Thymus (tissue), 11 donors: ENCODE data around the gene GALNT10. TPM values are rescaled to one million over a fixed set of nuclear protein-coding genes. Genes with fewer than 3 reads are reported as not detected.
A peak's percentile ranks its signal among the peaks of the same experiment; 100 is the strongest.

Experiments used
- DNase-seq, 9 donors: peaks; one replicate each; pipeline ENCODE4 v3.0.0-alpha.2; 2013; ENCODE audit warnings: low spot score in 9 of 9, low read depth in 6 of 9, missing footprints in 1 of 9
- H3K27ac ChIP-seq, 2 donors: one replicate each; pipeline ENCODE4 v1.5.1; 2013; ENCODE audit warnings: control low read depth in 1 of 2, low read depth in 1 of 2, low read length in 1 of 2, mild to moderate bottlenecking in 1 of 2, moderate library complexity in 1 of 2
- H3K27me3 ChIP-seq, 2 donors: one replicate each; pipeline ENCODE4 v1.5.1; 2013; ENCODE audit warnings: low read length in 1 of 2; ENCODE audit not compliant: control insufficient read depth in 2 of 2, insufficient read depth in 1 of 2
- H3K36me3 ChIP-seq, 2 donors: one replicate each; pipeline ENCODE4 v1.5.1; 2013; ENCODE audit warnings: low read length in 1 of 2, mild to moderate bottlenecking in 1 of 2, moderate library complexity in 1 of 2; ENCODE audit not compliant: control insufficient read depth in 2 of 2, insufficient read depth in 2 of 2
- H3K4me1 ChIP-seq, 2 donors: one replicate each; pipeline ENCODE4 v1.5.1; 2013; ENCODE audit warnings: low read length in 2 of 2; ENCODE audit not compliant: control insufficient read depth in 2 of 2, insufficient read depth in 2 of 2
- H3K4me3 ChIP-seq, 2 donors: one replicate each; pipeline ENCODE4 v1.5.1; 2013; ENCODE audit warnings: low read length in 2 of 2, control low read depth in 1 of 2, mild to moderate bottlenecking in 1 of 2
- H3K9me3 ChIP-seq, 2 donors: one replicate each; pipeline ENCODE4 v1.5.1; 2013; ENCODE audit warnings: low read length in 1 of 2, mild to moderate bottlenecking in 1 of 2; ENCODE audit not compliant: control insufficient read depth in 2 of 2, insufficient read depth in 1 of 2
- WGBS: extraction: QIAGEN DNeasy Blood & Tissue Kit; methylation state at CpG from one replicate; pipeline ENCODE4 v1.1.7; 2013; 5-methylcytosine and 5-hydroxymethylcytosine counted together
- polyA plus RNA-seq: library from polyadenylated mRNA; stranded (reverse); fragments of 200-250 nt; gene quantifications from one replicate; pipeline ENCODE4 v1.2.3, GENCODE V29; 2013
- total RNA-seq: library from RNA; stranded (reverse); fragments of 120-200 nt; gene quantifications from one replicate; pipeline ENCODE4 v1.2.4, GENCODE V29; 2013
- donor health status: healthy.

Gene GALNT10
- total and polyA plus RNA-seq, 2 donors: 8.7 to 9.7 TPM

GRCh38 chr5:154403234-154403633 is 212.7 kb downstream of the GALNT10 start:
- no peak for DNase-seq
- no peak overlapping the region for H3K4me3 ChIP-seq
- 98% methylated on average over 4 of the region's 4 CpGs for WGBS

DNA sequence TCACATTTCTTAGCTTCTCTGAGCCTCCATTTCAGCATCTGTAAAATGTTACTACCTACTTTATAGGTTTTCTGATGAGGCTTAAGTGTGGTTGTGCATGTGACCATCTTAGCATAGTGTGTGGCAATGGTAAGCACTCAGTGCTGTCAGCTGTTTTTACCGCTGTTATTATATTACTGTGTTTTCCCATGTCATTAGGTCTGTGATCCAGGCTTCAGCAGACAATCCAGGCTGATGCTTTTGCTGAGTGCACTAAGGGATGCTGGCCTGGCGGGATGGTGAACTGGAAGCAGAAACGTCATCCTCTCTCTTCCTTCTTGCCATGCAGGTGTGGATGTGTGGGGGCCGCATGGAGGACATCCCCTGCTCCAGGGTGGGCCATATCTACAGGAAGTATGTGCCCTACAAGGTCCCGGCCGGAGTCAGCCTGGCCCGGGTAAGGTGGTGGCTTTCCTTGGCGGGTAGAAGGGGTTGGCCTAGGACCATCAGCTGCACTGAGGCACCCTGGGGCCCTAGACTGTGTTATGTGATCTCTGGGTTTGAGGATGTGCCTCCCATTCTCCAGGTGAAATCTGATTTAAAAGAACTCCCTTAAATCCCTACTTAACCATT is 213.3 kb downstream of the GALNT10 start:
- no peak overlapping the region for H3K27ac ChIP-seq
- 98% methylated on average over 8 of the region's 8 CpGs for WGBS
- H3K4me3 ChIP-seq: no peak overlapping the region
- H3K36me3 ChIP-seq: no peaks in the 10 kb centered on the region
- H3K9me3 ChIP-seq: no peaks in the 10 kb centered on the region
- DNase-seq: no peak
- H3K27me3 ChIP-seq: peaks cover 0 to 6% of the 10 kb centered on the region in 2 donors
- H3K4me1 ChIP-seq: peaks cover 3 to 8% of the 10 kb centered on the region in 2 donors

More at GRCh38 chr5:154403234-154403633, 212.7 kb downstream of the GALNT10 start:
- no peaks in the 10 kb centered on the region for H3K9me3 ChIP-seq
- peaks cover 3 to 8% of the 10 kb centered on the region in 2 donors for H3K4me1 ChIP-seq
- H3K36me3 ChIP-seq: no peaks in the 10 kb centered on the region
- no peak overlapping the region for H3K27ac ChIP-seq
- H3K27me3 ChIP-seq: peaks cover 0 to 6% of the 10 kb centered on the region in 2 donors

DNA sequence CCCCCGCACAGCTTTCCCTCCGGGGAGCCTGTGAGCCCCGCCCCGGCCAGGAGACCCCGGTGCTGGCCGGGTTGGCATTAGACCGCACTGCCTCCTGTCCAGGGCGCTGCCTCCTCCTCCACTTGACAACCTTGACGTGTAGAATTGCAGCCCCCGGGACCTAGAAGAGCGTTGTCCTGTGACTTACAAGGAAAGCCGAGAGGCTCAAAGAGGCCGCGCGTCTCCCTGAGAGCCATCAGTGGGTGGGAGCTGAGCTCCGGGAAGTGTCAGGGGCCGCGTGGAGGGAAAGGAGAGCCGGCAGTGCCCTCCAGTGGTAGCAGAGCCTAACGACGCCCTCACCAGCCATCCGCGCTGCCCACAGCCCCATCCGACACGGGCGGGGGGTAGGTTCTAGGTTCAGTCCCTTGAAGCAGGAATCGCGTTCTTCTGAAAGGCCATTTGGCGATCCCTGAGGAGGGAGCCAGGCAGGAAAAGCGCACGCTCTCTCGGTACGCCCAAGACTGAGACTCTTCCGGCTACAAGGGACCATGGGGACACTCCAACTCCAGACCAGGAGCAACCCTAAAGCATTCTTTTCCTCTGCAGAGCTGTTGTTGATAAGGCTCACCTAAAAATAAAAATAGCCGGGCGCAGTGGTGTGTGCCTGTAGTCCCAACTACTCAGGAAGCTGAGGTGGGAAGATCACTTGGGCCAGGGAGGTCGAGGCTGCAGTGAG is 214.7 kb downstream of the GALNT10 start:
- peak; percentile 30 to 73 (median 54) for DNase-seq
- Histone ChIP-seq H3K27ac (no peak overlapping the region), H3K4me3 (peak overlapping the region; percentile 31 to 38), H3K9me3 (no peaks in the 10 kb centered on the region), H3K4me1 (peaks cover 3 to 8% of the 10 kb centered on the region in 2 donors), H3K27me3 (peaks cover 0 to 6% of the 10 kb centered on the region in 2 donors), H3K36me3 (no peaks in the 10 kb centered on the region)
- 11% methylated on average over 37 of the region's 37 CpGs for WGBS

DNA sequence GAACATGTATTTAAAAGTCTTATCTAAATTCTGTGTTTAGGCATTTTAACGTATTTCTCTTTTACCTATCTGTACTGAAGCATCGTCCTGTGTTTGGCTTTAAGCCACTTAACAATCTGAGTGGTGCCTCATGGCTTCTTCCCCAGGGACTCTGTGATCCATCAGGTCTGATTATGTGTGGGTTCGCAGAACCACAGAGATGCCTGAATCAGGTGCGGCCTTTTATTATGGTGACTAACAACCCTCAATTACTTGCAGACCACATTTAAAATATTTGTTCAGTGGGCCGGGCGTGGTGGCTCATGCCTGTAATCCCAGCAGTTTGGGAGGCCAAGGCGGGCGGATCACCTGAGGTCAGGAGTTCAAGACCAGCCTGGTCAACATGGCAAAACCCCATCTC is 215.7 kb downstream of the GALNT10 start:
- 96% methylated on average over 8 of the region's 8 CpGs for WGBS
- no peak overlapping the region for H3K4me3 ChIP-seq
- no peak for DNase-seq
- no peaks in the 10 kb centered on the region for H3K9me3 ChIP-seq
- peaks cover 0 to 5% of the 10 kb centered on the region in 2 donors for H3K36me3 ChIP-seq
- no peak overlapping the region for H3K27ac ChIP-seq
- H3K4me1 ChIP-seq: peaks cover 3 to 8% of the 10 kb centered on the region in 2 donors
- peaks cover 0 to 6% of the 10 kb centered on the region in 2 donors for H3K27me3 ChIP-seq

DNA sequence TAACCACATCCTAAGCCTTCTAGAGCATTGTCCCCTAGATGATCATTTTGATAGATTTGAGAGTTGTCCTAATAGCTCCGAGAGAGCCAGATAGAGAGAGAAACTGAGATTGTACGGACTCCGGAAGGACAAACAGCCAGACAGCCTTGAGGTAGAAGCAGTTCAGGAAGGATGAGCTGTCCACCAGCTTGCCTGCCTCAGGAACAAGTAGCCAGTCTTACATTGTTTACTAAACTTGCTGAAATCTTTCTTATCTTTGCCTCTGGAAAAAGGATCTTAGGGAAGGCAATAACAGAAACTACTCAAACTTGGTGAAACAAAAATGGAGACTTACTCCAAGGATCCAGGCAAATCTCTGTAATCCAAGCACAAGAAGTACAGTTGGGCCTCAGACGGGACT is 216.3 kb downstream of the GALNT10 start:
- H3K4me1 ChIP-seq: peaks cover 3 to 8% of the 10 kb centered on the region in 2 donors
- H3K27ac ChIP-seq: no peak overlapping the region
- peaks cover 0 to 9% of the 10 kb centered on the region in 2 donors for H3K36me3 ChIP-seq
- DNase-seq: no peak
- peaks cover 0 to 6% of the 10 kb centered on the region in 2 donors for H3K27me3 ChIP-seq
- no peaks in the 10 kb centered on the region for H3K9me3 ChIP-seq
- WGBS: 97% methylated on average over 4 of the region's 4 CpGs
- H3K4me3 ChIP-seq: no peak overlapping the region

DNA sequence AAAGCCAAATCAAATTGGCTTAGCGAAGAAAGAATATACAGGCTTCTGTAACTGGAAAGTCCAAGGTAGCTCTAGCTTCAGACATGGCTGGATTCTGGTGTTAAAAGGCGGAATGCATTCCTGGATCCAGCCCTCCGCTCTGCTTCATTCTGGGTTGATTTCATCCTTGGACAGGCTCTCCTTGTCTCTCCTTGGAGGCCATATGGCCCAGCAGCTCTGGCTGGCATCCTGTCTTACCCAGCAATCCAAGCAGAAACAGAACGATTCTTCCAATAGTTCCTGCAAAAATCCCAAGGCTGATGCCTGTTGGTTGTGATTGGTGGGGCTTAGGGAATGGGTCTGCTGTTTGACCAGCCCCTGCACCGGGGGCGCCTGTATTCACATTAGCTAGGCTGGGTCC is 218.3 kb downstream of the GALNT10 start:
- H3K9me3 ChIP-seq: no peaks in the 10 kb centered on the region
- WGBS: 98% methylated on average over 6 of the region's 6 CpGs
- DNase-seq: no peak
- H3K4me1 ChIP-seq: peaks cover 3 to 8% of the 10 kb centered on the region in 2 donors
- no peak overlapping the region for H3K4me3 ChIP-seq
- H3K27ac ChIP-seq: no peak overlapping the region
- H3K27me3 ChIP-seq: peaks cover 0 to 6% of the 10 kb centered on the region in 2 donors
- H3K36me3 ChIP-seq: peaks cover 3 to 9% of the 10 kb centered on the region in 2 donors

GRCh38 chr5:154409230-154409840 is 218.8 kb downstream of the GALNT10 start:
- Histone ChIP-seq H3K4me1 (peaks cover 3 to 8% of the 10 kb centered on the region in 2 donors), H3K36me3 (peaks cover 3 to 9% of the 10 kb centered on the region in 2 donors), H3K4me3 (no peak overlapping the region), H3K27me3 (peaks cover 0 to 6% of the 10 kb centered on the region in 2 donors), H3K9me3 (no peaks in the 10 kb centered on the region), H3K27ac (no peak overlapping the region)
- DNase-seq: no peak
- 98% methylated on average over 15 of the region's 15 CpGs for WGBS

DNA sequence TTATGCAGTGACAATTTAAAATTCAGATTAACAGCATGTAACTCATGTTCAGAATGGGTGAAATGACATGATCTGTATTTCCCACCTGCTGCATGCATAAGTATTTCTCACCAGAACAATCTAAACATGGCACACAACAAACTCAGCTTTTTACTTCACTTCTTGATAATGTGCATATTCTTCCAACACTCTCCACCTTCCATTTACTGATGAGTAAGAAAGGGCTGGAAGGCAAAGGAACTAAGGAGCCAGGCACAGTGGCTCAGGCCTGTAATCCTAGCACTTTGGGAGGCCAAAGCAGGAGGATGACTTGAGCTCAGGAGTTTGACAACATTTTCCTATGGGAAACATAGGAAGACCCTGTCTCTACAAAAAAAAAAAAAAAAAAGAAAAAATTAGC is 219.5 kb downstream of the GALNT10 start:
- Histone ChIP-seq H3K36me3 (peaks cover 3 to 9% of the 10 kb centered on the region in 2 donors), H3K9me3 (no peaks in the 10 kb centered on the region), H3K4me3 (no peak overlapping the region), H3K27me3 (peaks cover 0 to 4% of the 10 kb centered on the region in 2 donors), H3K27ac (no peak overlapping the region), H3K4me1 (peaks cover 2 to 6% of the 10 kb centered on the region in 2 donors)
- DNase-seq: no peak

DNA sequence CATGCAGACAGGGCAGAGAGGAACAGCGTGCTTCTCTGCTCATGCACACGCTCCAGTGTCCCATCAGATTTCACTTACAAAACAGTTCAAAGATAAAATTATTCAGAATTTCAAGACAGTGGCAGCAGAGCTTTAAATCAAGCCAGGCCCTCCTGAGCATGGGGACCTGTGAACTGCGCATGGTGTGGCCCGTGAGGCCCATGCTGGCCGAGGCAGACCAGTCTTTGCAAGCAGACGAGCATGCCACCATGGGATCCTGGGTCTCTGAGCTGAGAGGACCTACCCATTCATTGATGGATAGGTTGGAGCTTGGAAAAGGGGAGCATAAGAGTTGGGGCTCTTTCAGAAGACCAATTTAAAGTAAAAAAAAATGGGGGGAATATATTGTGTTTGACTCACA is 220.3 kb downstream of the GALNT10 start:
- Histone ChIP-seq H3K27me3 (no peaks in the 10 kb centered on the region), H3K9me3 (no peaks in the 10 kb centered on the region), H3K4me1 (no peaks in the 10 kb centered on the region), H3K4me3 (no peak overlapping the region), H3K27ac (no peak overlapping the region), H3K36me3 (peaks cover 3 to 9% of the 10 kb centered on the region in 2 donors)
- no peak for DNase-seq
- 89% methylated on average over 6 of the region's 6 CpGs for WGBS
